NCI-H1930 (cell line): ENCODE data around the gene FAM177A1.
"Not testable (repeated sequence)": the region's sequence is repeated elsewhere in the genome, so short reads cannot be mapped to it uniquely, and the experiment has no call there.

Source experiments
- DNase-seq, 2 experiments: peaks; one replicate each; lab custom pipeline; 2025; lab: John Stamatoyannopoulos, UW

The FAM177A1 gene

GRCh38 chr14:35061113-35061791 lies 15.2 kb downstream of the FAM177A1 start:
- not testable (repeated sequence) for DNase-seq

GRCh38 chr14:35065731-35066130 lies 19.7 kb downstream of the FAM177A1 start:
- DNase-seq: not testable (repeated sequence)

- no peak for DNase-seq
Observed at GRCh38 chr14:35068238-35069012, 22.4 kb downstream of the FAM177A1 start.

- DNase-seq: no peak
Observed at GRCh38 chr14:35072226-35072625, 26.2 kb downstream of the FAM177A1 start.

- DNase-seq: no peak
Observed at GRCh38 chr14:35073486-35073885, 27.4 kb downstream of the FAM177A1 start.

GRCh38 chr14:35078082-35078481 lies 32.0 kb downstream of the FAM177A1 start:
- DNase-seq: no peak

GRCh38 chr14:35079742-35080141 lies 33.7 kb downstream of the FAM177A1 start:
- DNase-seq: no peak

GRCh38 chr14:35083530-35084150 lies 37.6 kb downstream of the FAM177A1 start:
- no peak for DNase-seq

GRCh38 chr14:35085441-35085840 lies 39.4 kb downstream of the FAM177A1 start:
- no peak for DNase-seq

GRCh38 chr14:35088514-35088913 lies 42.4 kb downstream of the FAM177A1 start:
- DNase-seq: no peak

- DNase-seq: not testable (repeated sequence)
Observed at GRCh38 chr14:35094645-35095044, 48.6 kb downstream of the FAM177A1 start.

- DNase-seq: no peak
Observed at GRCh38 chr14:35107866-35108265, 61.8 kb downstream of the FAM177A1 start.

GRCh38 chr14:35112641-35113040 lies 66.6 kb downstream of the FAM177A1 start:
- no peak for DNase-seq

- DNase-seq: no peak
Observed at GRCh38 chr14:35113308-35113950, 67.4 kb downstream of the FAM177A1 start.

GRCh38 chr14:35114036-35114435 lies 68.0 kb downstream of the FAM177A1 start:
- no peak for DNase-seq

GRCh38 chr14:35116242-35116641 lies 70.2 kb downstream of the FAM177A1 start:
- DNase-seq: no peak

- DNase-seq: no peak
Observed at GRCh38 chr14:35117112-35117511, 71.0 kb downstream of the FAM177A1 start.

- DNase-seq: no peak
Observed at GRCh38 chr14:35121026-35121886, 75.2 kb downstream of the FAM177A1 start.

- DNase-seq: peak; percentile 81 to 84
Observed at GRCh38 chr14:35121887-35122695, 76.0 kb downstream of the FAM177A1 start, which contains the start of the genes PPP2R3C and PRORP. Gene PPP2R3C (minus strand): TSS chr14:35121990. CDS start chr14:35121959, 31 bp downstream. Gene PRORP (plus strand): TSS chr14:35122552. CDS start chr14:35123246, 694 bp downstream.

- DNase-seq: peak in 1 of 2 experiments; percentile 24
Observed at GRCh38 chr14:35122696-35123387, 76.8 kb downstream of the FAM177A1 start.
